Measurements from ENCODE around the gene LRRC25.
A peak's percentile ranks its signal among the peaks of the same experiment; 100 is the strongest.
"Not testable (repeated sequence)": the region's sequence is repeated elsewhere in the genome, so short reads cannot be mapped to it uniquely, and the experiment has no call there.

LRRC25 gene

DNA sequence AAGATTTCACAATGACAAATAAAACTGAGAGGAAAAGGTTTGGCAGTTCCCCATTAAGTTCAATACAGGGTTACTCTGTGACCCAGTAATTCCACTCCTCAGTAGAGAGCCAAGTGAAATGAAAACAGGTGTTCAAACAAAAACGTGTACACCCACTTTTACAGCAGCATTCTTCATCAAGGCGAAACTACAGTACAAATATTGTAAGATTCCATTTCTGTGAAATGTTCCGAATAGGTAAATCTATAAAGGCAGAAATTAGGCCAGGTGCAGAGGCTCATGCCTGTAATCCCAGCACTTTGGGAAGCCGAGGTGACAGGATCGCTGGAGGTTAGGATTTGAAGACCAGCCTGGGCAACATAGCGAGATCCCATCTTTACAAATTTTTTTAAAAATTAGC, 20.4 kb downstream of the LRRC25 start:
- DNase-seq (ENCODE audit: low read depth) = no peak
- H3K4me3 ChIP-seq (ENCODE audit: control insufficient read depth, low read depth, low read length) = no peak overlapping the region
- TF ChIP-seq, protein P1, sequence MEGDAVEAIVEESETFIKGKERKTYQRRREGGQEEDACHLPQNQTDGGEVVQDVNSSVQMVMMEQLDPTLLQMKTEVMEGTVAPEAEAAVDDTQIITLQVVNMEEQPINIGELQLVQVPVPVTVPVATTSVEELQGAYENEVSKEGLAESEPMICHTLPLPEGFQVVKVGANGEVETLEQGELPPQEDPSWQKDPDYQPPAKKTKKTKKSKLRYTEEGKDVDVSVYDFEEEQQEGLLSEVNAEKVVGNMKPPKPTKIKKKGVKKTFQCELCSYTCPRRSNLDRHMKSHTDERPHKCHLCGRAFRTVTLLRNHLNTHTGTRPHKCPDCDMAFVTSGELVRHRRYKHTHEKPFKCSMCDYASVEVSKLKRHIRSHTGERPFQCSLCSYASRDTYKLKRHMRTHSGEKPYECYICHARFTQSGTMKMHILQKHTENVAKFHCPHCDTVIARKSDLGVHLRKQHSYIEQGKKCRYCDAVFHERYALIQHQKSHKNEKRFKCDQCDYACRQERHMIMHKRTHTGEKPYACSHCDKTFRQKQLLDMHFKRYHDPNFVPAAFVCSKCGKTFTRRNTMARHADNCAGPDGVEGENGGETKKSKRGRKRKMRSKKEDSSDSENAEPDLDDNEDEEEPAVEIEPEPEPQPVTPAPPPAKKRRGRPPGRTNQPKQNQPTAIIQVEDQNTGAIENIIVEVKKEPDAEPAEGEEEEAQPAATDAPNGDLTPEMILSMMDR (conservative IDR thresholded peaks at IDR 0.05; ENCODE audit: control insufficient read depth, insufficient read depth, low read depth, low read length) = no peak

DNA sequence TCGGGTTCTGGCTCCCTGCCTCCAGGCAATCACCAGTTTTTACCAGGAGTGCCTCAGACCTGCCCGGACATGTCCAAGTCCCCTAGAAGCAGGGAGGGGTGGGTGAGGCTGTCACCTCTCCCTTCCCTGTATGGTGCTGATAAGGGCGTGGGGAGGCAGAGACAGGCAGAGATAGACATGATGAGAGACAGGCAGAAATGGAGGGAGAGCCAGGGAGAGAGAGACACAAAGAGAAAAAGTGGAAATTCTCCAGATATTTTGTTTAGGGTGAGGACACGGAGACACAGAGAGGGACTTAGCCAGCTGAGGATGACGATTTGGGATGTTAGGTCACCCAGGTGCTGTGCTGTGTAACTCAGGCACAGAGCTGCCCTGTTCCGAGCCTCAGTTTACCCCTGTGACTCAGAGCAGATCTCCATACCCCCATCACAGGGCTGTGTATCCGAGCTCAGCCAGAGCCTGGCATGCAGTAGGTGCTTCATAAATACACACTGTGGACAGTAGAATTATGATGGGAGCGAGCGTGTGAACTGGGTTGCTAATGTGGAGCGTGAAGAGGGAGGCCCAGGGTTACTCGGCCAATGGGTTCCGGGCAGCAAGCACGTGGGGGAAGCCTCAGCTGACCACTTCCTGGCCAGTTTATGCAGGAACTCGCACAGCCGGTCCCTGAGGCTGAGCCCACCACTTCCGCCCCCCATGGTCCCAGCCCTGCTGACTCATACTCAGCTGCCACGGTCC, 23.4 kb downstream of the LRRC25 start:
- peak; percentile 98 for DNase-seq (ENCODE audit: low read depth)
- no peak overlapping the region for H3K4me3 ChIP-seq (ENCODE audit: control insufficient read depth, low read depth, low read length)
- TF ChIP-seq, protein P1 (conservative IDR thresholded peaks at IDR 0.05; ENCODE audit: control insufficient read depth, insufficient read depth, low read depth, low read length) = no peak

DNA sequence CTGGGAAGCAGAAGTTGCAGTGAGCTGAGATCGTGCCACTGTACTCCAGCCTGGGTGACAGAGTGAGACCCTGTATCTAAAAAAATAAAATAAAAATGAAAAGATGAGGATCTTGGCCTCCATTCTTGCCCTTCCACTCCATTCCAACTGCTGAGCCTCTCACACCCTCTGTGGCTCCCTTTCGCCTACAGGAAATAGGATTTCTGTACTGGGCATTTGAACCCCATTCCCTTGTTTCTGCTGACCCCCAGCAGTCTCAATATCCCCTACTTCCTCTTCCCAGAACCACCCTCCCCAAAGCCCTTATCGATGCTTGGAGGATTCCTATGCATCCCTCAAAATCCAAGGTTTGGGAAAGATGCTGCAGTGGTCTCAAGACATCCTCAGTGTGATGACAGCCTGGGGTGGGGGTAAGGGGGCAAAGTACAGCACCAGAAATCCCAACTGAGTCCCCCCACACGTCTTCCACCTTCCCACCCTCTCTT, 24.0 kb downstream of the LRRC25 start:
- no peak for DNase-seq (ENCODE audit: low read depth)
- H3K4me3 ChIP-seq (ENCODE audit: control insufficient read depth, low read depth, low read length) = no peak overlapping the region
- TF ChIP-seq, protein P1 (conservative IDR thresholded peaks at IDR 0.05; ENCODE audit: control insufficient read depth, insufficient read depth, low read depth, low read length) = no peak

DNA sequence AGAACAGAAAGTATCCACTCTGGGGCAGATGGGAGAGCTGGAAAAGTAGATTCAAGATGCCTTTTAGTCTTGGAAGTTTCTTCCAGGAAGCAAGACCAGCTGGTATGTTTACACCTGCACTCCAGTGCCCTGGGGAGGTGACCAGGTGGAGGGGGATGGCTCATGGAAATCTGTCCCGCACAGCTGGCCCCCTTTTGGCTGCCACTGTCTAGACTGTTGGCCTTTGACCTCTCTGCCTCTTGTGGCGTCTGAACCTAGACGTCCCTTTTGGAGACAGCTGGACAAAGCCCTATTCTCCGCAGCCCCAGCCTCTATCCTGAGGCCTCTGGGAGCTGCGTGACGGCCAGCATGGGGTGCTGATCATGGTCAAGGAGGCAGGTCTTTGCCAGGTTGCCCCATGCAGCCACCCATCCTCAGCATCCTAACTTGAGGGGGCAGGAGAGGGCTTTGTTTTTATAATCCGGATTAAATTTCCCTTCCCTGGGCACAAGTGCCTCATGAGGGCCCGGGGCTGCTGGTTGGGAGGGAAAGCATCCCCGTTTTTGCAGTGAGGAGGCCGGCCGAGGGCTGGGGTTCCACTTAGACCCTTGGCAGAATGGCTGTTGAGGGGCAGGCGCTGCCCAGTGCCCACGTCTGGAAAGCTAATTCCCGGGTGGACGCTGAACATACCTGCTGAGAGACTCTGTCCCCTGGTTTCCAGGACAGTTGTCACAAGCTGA, 28.8 kb downstream of the LRRC25 start:
- TF ChIP-seq, protein P1 (conservative IDR thresholded peaks at IDR 0.05; ENCODE audit: control insufficient read depth, insufficient read depth, low read depth, low read length) = no peak
- no peak overlapping the region for H3K4me3 ChIP-seq (ENCODE audit: control insufficient read depth, low read depth, low read length)
- DNase-seq (ENCODE audit: low read depth) = no peak

DNA sequence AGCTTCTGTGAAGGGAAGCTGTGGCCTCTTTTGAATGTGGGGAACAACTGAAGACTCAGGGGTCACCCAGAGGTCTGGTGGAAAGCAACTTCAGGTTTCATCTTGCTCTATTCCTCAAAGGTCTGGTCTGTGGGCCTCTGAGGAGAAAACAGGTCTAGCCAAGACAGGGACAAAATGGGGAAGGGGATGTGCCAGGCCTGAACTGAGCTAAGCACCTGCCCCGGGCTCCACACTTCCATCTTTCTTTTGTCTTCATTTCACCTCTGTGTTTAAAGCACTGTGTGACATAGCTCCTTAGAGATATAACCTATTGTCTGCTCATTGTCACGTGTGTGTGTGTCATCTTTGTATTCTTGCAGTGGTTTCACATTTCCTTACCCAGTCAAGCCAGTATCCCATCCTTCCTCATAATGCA, 31.4 kb downstream of the LRRC25 start:
- peak; percentile 36 for DNase-seq (ENCODE audit: low read depth)
- TF ChIP-seq, protein P1 (conservative IDR thresholded peaks at IDR 0.05; ENCODE audit: control insufficient read depth, insufficient read depth, low read depth, low read length) = no peak
- no peak overlapping the region for H3K4me3 ChIP-seq (ENCODE audit: control insufficient read depth, low read depth, low read length)

DNA sequence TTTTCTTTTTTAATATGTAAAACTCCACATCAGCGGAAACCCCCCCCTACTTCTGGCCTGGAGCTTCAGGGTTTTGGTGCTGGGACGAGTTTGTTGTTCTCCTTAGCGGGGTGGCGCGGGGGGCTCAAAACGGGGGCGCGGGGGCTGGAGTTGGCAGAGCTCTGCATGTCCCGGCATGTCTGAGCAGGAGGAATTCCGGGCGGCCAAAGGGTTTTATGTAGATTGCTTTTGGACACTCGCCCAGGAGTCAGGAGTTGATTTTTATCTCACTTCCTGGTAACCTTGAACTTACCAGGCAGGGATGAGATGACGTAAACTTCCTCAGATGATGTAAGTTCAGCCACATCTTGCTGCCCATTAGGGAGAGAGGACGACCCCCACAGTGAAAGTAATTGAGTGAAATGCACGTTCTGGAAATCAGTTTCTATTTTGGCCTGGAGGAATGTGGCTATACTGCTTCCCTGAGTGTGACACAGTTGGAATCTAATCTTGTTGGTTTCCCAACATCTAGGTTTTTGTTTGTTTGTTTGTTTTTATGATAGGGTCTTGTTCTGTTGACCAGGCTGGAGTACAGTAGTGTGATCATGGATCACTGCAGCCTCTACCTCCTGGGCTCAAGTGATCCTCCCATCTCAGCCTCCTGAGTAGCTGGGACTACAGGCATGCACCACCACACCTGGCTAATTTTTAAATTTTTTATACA, 32.4 kb downstream of the LRRC25 start:
- peak; percentile 97 for DNase-seq (ENCODE audit: low read depth)
- H3K4me3 ChIP-seq (ENCODE audit: control insufficient read depth, low read depth, low read length) = no peak overlapping the region
- TF ChIP-seq, protein P1 (conservative IDR thresholded peaks at IDR 0.05; ENCODE audit: control insufficient read depth, insufficient read depth, low read depth, low read length) = no peak

DNA sequence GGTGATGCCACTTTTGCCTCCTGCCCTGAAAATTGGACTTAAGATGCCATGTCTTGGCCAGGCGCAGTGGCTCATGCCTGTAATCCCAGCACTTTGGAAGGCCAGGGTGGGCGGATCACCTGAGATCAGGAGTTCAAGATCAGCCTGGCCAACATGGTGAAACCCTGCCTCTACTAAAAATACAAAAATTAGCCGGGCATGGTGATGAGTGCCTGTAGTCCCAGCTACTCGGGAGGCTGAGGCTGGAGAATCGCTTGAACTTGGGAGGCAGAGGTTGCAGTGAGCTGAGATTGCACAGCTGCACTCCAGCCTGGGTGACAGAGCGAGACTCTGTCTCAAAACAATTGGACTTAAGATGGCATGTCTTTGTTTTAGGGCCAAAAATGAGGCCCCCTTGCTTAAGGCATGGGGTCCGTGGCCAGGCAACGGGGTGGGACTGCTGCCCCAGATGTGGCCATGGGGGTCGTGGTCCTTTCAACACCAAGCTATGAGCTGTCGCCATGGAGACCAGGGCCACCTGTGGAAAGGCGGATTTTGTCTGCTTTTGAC, 33.1 kb downstream of the LRRC25 start:
- DNase-seq (ENCODE audit: low read depth); H3K4me3 ChIP-seq (ENCODE audit: control insufficient read depth, low read depth, low read length): not testable (repeated sequence)

Data from fibroblast of mammary gland (primary cell).